ENCODE results near the gene NPC1.

The NPC1 gene

GRCh38 chr18:23536204-23536603 lies 50.1 kb downstream of the NPC1 start:
- no peak overlapping the region for H3K27ac ChIP-seq (ENCODE audit: low read length)
- H3K36me3 ChIP-seq (ENCODE audit: control insufficient read depth in 2 of 2, insufficient read depth in 2 of 2, low read length in 2 of 2), result peaks cover 68 to 83% of the 10 kb centered on the region in 2 donors
- no peak overlapping the region for H3K4me3 ChIP-seq (ENCODE audit: low read length in 2 of 2)

GRCh38 chr18:23534276-23534675 lies 52.0 kb downstream of the NPC1 start:
- peaks cover 69 to 81% of the 10 kb centered on the region in 2 donors for H3K36me3 ChIP-seq (ENCODE audit: control insufficient read depth in 2 of 2, insufficient read depth in 2 of 2, low read length in 2 of 2)
- H3K9me3 ChIP-seq (ENCODE audit: control insufficient read depth in 2 of 2, low read length in 2 of 2), result no peaks in the 10 kb centered on the region
- no peak overlapping the region for H3K4me3 ChIP-seq (ENCODE audit: low read length in 2 of 2)
- no peaks in the 10 kb centered on the region for H3K4me1 ChIP-seq (ENCODE audit: control insufficient read depth, insufficient read depth, low read length)
- no peak overlapping the region for H3K27ac ChIP-seq (ENCODE audit: low read length)
- H3K27me3 ChIP-seq (ENCODE audit: control insufficient read depth in 1 of 2, insufficient read depth in 2 of 2, low read length in 2 of 2), result no peaks in the 10 kb centered on the region
- no peak overlapping the region for H3K9ac ChIP-seq (ENCODE audit: low read length in 2 of 2)

More at GRCh38 chr18:23536204-23536603, 50.1 kb downstream of the NPC1 start:
- no peaks in the 10 kb centered on the region for H3K4me1 ChIP-seq (ENCODE audit: control insufficient read depth, insufficient read depth, low read length)
- H3K27me3 ChIP-seq (ENCODE audit: control insufficient read depth in 1 of 2, insufficient read depth in 2 of 2, low read length in 2 of 2), result no peaks in the 10 kb centered on the region
- H3K9me3 ChIP-seq (ENCODE audit: control insufficient read depth in 2 of 2, low read length in 2 of 2), result no peaks in the 10 kb centered on the region
- H3K9ac ChIP-seq (ENCODE audit: low read length in 2 of 2), result no peak overlapping the region

- H3K27ac ChIP-seq (ENCODE audit: low read length), result no peak overlapping the region
- no peaks in the 10 kb centered on the region for H3K4me1 ChIP-seq (ENCODE audit: control insufficient read depth, insufficient read depth, low read length)
- H3K36me3 ChIP-seq (ENCODE audit: control insufficient read depth in 2 of 2, insufficient read depth in 2 of 2, low read length in 2 of 2), result peaks cover 65 to 76% of the 10 kb centered on the region in 2 donors
- peak overlapping the region in 1 of 2 donors; percentile 5 for H3K9ac ChIP-seq (ENCODE audit: low read length in 2 of 2)
- H3K27me3 ChIP-seq (ENCODE audit: control insufficient read depth in 1 of 2, insufficient read depth in 2 of 2, low read length in 2 of 2), result no peaks in the 10 kb centered on the region
- H3K9me3 ChIP-seq (ENCODE audit: control insufficient read depth in 2 of 2, low read length in 2 of 2), result no peaks in the 10 kb centered on the region
- H3K4me3 ChIP-seq (ENCODE audit: low read length in 2 of 2), result no peak overlapping the region
Measured at GRCh38 chr18:23532848-23533247, 53.5 kb downstream of the NPC1 start.

DNA sequence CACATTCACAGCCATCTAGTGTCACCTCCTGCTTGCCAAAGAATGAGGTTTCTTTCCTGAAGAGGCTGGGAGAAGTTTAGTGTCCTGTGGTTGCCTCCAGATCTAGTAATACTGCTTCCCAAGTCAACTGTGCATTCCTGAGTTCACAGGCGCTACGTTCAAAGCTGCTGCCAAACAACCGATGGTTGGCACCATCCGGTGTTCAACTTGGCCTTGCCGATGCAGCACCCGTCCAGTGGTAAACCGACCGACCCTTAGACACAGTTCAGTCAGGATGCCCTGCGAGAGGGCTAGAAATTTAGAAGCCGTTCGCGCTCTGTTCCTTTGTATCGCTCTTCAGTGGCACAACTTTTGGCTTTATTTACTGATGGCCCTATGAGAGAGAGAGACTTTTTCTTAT lies 54.4 kb downstream of the NPC1 start:
- no peak overlapping the region for H3K4me3 ChIP-seq (ENCODE audit: low read length in 2 of 2)
- H3K9ac ChIP-seq (ENCODE audit: low read length in 2 of 2), result no peak overlapping the region
- no peak overlapping the region for H3K27ac ChIP-seq (ENCODE audit: low read length)
- H3K36me3 ChIP-seq (ENCODE audit: control insufficient read depth in 2 of 2, insufficient read depth in 2 of 2, low read length in 2 of 2), result peaks cover 64 to 71% of the 10 kb centered on the region in 2 donors
- H3K4me1 ChIP-seq (ENCODE audit: control insufficient read depth, insufficient read depth, low read length), result no peaks in the 10 kb centered on the region
- no peaks in the 10 kb centered on the region for H3K27me3 ChIP-seq (ENCODE audit: control insufficient read depth in 1 of 2, insufficient read depth in 2 of 2, low read length in 2 of 2)
- H3K9me3 ChIP-seq (ENCODE audit: control insufficient read depth in 2 of 2, low read length in 2 of 2), result no peaks in the 10 kb centered on the region

DNA sequence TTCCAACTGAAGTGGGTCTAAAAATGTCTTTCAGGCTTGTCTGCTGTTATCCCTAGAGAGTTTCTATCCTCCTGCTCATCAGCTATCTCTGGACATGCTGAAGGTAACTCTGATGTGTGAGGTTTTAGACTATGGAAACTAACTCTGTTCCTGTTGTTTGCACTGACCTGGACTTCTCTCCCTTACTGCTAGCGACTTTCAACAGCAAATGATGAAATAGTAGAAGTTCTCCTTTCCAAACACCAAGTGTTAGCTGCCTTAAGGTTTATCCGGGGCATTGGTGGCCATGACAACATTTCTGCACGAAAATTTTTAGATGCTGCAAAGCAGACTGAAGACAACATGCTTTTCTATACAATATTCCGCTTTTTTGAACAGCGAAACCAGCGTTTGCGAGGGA lies 56.1 kb downstream of the NPC1 start:
- Histone ChIP-seq H3K27ac (ENCODE audit: low read length) (no peak overlapping the region), H3K36me3 (ENCODE audit: control insufficient read depth in 2 of 2, insufficient read depth in 2 of 2, low read length in 2 of 2) (peaks cover 60 to 69% of the 10 kb centered on the region in 2 donors)

DNA sequence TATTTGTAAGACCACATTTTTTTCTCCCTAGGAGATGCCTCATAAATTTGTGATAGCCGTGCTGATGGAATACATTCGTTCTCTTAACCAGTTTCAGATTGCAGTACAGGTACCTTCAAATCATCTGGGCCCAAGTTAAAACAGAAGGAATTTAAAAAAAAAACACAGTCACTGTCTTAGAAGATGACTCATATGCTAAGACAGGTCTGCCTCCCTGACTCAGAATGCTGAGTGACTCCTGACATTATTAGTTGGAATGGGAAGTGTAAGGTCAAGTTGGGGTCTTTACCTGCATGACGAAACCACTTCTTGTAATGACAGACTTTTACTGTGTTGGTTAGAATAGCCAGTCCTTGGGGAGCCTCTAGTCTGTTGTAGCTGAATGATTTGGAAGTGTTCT lies 56.7 kb downstream of the NPC1 start:
- Histone ChIP-seq H3K27ac (ENCODE audit: low read length) (no peak overlapping the region), H3K4me3 (ENCODE audit: low read length in 2 of 2) (no peak overlapping the region), H3K9ac (ENCODE audit: low read length in 2 of 2) (no peak overlapping the region), H3K27me3 (ENCODE audit: control insufficient read depth in 1 of 2, insufficient read depth in 2 of 2, low read length in 2 of 2) (no peaks in the 10 kb centered on the region), H3K9me3 (ENCODE audit: control insufficient read depth in 2 of 2, low read length in 2 of 2) (no peaks in the 10 kb centered on the region), H3K36me3 (ENCODE audit: control insufficient read depth in 2 of 2, insufficient read depth in 2 of 2, low read length in 2 of 2) (peaks cover 56 to 63% of the 10 kb centered on the region in 2 donors), H3K4me1 (ENCODE audit: control insufficient read depth, insufficient read depth, low read length) (no peaks in the 10 kb centered on the region)

More for the DNA sequence above, 56.1 kb downstream of the NPC1 start:
- Histone ChIP-seq H3K27me3 (ENCODE audit: control insufficient read depth in 1 of 2, insufficient read depth in 2 of 2, low read length in 2 of 2) (no peaks in the 10 kb centered on the region), H3K4me3 (ENCODE audit: low read length in 2 of 2) (no peak overlapping the region), H3K4me1 (ENCODE audit: control insufficient read depth, insufficient read depth, low read length) (no peaks in the 10 kb centered on the region), H3K9me3 (ENCODE audit: control insufficient read depth in 2 of 2, low read length in 2 of 2) (no peaks in the 10 kb centered on the region), H3K9ac (ENCODE audit: low read length in 2 of 2) (no peak overlapping the region)

- Histone ChIP-seq H3K27me3 (ENCODE audit: control insufficient read depth in 1 of 2, insufficient read depth in 2 of 2, low read length in 2 of 2) (no peaks in the 10 kb centered on the region), H3K36me3 (ENCODE audit: control insufficient read depth in 2 of 2, insufficient read depth in 2 of 2, low read length in 2 of 2) (peaks cover 57 to 64% of the 10 kb centered on the region in 2 donors), H3K4me3 (ENCODE audit: low read length in 2 of 2) (no peak overlapping the region), H3K9me3 (ENCODE audit: control insufficient read depth in 2 of 2, low read length in 2 of 2) (no peaks in the 10 kb centered on the region), H3K27ac (ENCODE audit: low read length) (no peak overlapping the region), H3K9ac (ENCODE audit: low read length in 2 of 2) (no peak overlapping the region), H3K4me1 (ENCODE audit: control insufficient read depth, insufficient read depth, low read length) (no peaks in the 10 kb centered on the region)
Measured at GRCh38 chr18:23528580-23529472, 57.5 kb downstream of the NPC1 start.

DNA sequence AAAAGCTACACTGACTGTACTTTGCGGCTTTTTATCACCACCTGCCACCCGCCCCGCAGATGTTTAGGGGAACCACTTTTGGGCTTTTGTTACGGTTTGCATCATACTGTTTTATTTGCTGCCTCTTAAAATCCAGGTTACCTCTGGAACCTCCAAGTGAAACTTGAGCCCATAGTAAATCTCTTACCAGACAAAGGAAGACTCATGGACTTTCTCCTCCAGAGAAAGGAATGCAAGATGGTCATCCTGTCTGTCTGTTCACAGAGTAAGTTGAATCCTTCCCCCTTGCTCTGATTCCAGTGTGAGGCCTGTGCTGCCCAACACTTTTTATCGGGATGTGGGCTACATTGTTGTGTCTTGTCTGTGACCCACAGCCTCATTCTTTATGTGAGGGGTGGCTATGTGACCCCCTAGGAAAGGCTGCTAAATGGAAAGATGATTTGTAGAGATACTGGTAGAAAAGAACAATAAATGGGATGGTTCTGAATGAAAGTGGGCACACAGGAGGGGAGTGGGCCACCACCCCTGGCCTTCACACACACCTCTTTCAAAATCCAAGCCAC lies 59.7 kb downstream of the NPC1 start:
- peaks cover 60 to 67% of the 10 kb centered on the region in 2 donors for H3K36me3 ChIP-seq (ENCODE audit: control insufficient read depth in 2 of 2, insufficient read depth in 2 of 2, low read length in 2 of 2)
- no peaks in the 10 kb centered on the region for H3K9me3 ChIP-seq (ENCODE audit: control insufficient read depth in 2 of 2, low read length in 2 of 2)
- H3K4me1 ChIP-seq (ENCODE audit: control insufficient read depth, insufficient read depth, low read length), result no peaks in the 10 kb centered on the region

DNA sequence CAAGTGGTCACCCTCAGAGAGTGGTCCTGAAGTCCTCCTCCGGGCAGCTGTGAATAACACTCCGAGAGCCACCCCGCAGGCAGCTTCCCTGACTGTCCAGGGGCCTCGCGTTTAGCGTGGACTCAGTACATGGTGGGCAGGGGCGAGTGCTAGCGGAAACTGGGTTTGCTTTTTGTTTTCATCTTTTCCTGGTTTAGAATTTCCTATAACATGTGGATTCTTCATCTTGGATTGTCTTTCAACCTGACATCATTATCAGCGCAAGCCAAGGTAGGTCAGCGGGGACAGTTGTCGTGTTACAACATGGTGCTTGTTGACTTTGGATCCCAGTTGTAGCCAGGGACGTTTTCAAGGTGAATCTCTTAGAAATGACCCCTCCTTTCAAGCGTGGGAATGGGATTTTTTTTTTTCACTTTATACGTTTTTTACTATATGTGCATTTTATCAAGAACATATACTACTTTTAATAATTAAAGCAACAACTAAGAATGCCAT lies 62.0 kb downstream of the NPC1 start:
- no peak overlapping the region for H3K27ac ChIP-seq (ENCODE audit: low read length)
- no peaks in the 10 kb centered on the region for H3K4me1 ChIP-seq (ENCODE audit: control insufficient read depth, insufficient read depth, low read length)
- no peak overlapping the region for H3K9ac ChIP-seq (ENCODE audit: low read length in 2 of 2)
- H3K9me3 ChIP-seq (ENCODE audit: control insufficient read depth in 2 of 2, low read length in 2 of 2), result no peaks in the 10 kb centered on the region
- peaks cover 60 to 63% of the 10 kb centered on the region in 2 donors for H3K36me3 ChIP-seq (ENCODE audit: control insufficient read depth in 2 of 2, insufficient read depth in 2 of 2, low read length in 2 of 2)
- H3K4me3 ChIP-seq (ENCODE audit: low read length in 2 of 2), result no peak overlapping the region
- H3K27me3 ChIP-seq (ENCODE audit: control insufficient read depth in 1 of 2, insufficient read depth in 2 of 2, low read length in 2 of 2), result no peaks in the 10 kb centered on the region

More for the DNA sequence above, 59.7 kb downstream of the NPC1 start:
- H3K27ac ChIP-seq (ENCODE audit: low read length), result no peak overlapping the region
- no peak overlapping the region for H3K9ac ChIP-seq (ENCODE audit: low read length in 2 of 2)
- no peaks in the 10 kb centered on the region for H3K27me3 ChIP-seq (ENCODE audit: control insufficient read depth in 1 of 2, insufficient read depth in 2 of 2, low read length in 2 of 2)
- no peak overlapping the region for H3K4me3 ChIP-seq (ENCODE audit: low read length in 2 of 2)

GRCh38 chr18:23523429-23524212 lies 62.7 kb downstream of the NPC1 start:
- Histone ChIP-seq H3K9me3 (ENCODE audit: control insufficient read depth in 2 of 2, low read length in 2 of 2) (no peaks in the 10 kb centered on the region), H3K36me3 (ENCODE audit: control insufficient read depth in 2 of 2, insufficient read depth in 2 of 2, low read length in 2 of 2) (peaks cover 61 to 65% of the 10 kb centered on the region in 2 donors), H3K9ac (ENCODE audit: low read length in 2 of 2) (no peak overlapping the region), H3K4me3 (ENCODE audit: low read length in 2 of 2) (no peak overlapping the region), H3K4me1 (ENCODE audit: control insufficient read depth, insufficient read depth, low read length) (no peaks in the 10 kb centered on the region), H3K27ac (ENCODE audit: low read length) (no peak overlapping the region), H3K27me3 (ENCODE audit: control insufficient read depth in 1 of 2, insufficient read depth in 2 of 2, low read length in 2 of 2) (no peaks in the 10 kb centered on the region)

Measured in stomach smooth muscle (tissue), 2 donors.